Sigmoid colon (tissue), 4 donors: Measurements from ENCODE around the gene PINK1.

Source experiments
- CTCF ChIP-seq, 4 experiments: fragments of 450-650 bp in 3 of 4; fragments of 200-600 bp in 1 of 4; IDR thresholded peaks; one replicate each; pipeline ENCODE4 v1.5.1; 2016 to 2019; ENCODE audit warnings: antibody characterized with exemption in 4 of 4, mild to moderate bottlenecking in 3 of 4, moderate library complexity in 2 of 4
- EP300 ChIP-seq, 4 donors: sonication (generic); formaldehyde crosslinking; IDR thresholded peaks; one replicate each; pipeline ENCODE4 v1.6.1; 2017; ENCODE audit warnings: antibody characterized with exemption in 4 of 4

GRCh38 chr1:20584890-20585289 lies 48.4 kb upstream of the PINK1 start:
- no peak for TF ChIP-seq CTCF (IDR thresholded peaks at IDR 0.05)
- no peak for TF ChIP-seq EP300 (IDR thresholded peaks at IDR 0.05)
